HepG2 (cell line): Measurements from ENCODE around the gene LEUTX. TPM values are rescaled to one million over a fixed set of nuclear protein-coding genes. Genes with fewer than 3 reads are reported as not detected.

Experiments
- CENPX ChIP-seq: sonication (generic); formaldehyde crosslinking; IDR thresholded peaks from 2 replicates; pipeline ENCODE4 v1.9.0; 2021; ENCODE audit warnings: mild to moderate bottlenecking, missing genetic modification reagents, moderate library complexity
- DMAP1 ChIP-seq: IDR thresholded peaks from 2 replicates; pipeline ENCODE4 v1.6.1; 2016
- MBD4 ChIP-seq: IDR thresholded peaks from 2 replicates; pipeline ENCODE4 v1.6.1; 2012; ENCODE audit warnings: low read length, inconsistent platforms, borderline replicate concordance
- MED13 ChIP-seq: sonication (generic); formaldehyde crosslinking; IDR thresholded peaks from 2 replicates; pipeline ENCODE4 v1.5.0; 2020; ENCODE audit warnings: missing genetic modification reagents
- POLR2G ChIP-seq: fragments of 200-400 bp; formaldehyde crosslinking; IDR thresholded peaks from 2 replicates; pipeline ENCODE4 v1.6.1; 2018; ENCODE audit warnings: mild to moderate bottlenecking, low read depth, low read length, moderate library complexity
- RFXANK ChIP-seq: IDR thresholded peaks from 2 replicates; pipeline ENCODE4 v1.6.1; 2016
- SMC3 ChIP-seq: IDR thresholded peaks from 2 replicates; pipeline ENCODE4 v1.6.1; 2011; ENCODE audit warnings: low read length, improper control_type of control experiment
- SP2 ChIP-seq: sonication (generic); formaldehyde crosslinking; IDR thresholded peaks from 2 replicates; pipeline ENCODE4 v1.5.1; 2020; ENCODE audit warnings: mild to moderate bottlenecking, missing genetic modification reagents
- ZNF143 ChIP-seq: sonication (generic); formaldehyde crosslinking; IDR thresholded peaks from 2 replicates; pipeline ENCODE4 v1.4.0; 2020; ENCODE audit warnings: missing genetic modification reagents
- ZNF567 ChIP-seq: sonication (generic); formaldehyde crosslinking; IDR thresholded peaks from 2 replicates; pipeline ENCODE4 v1.8.1; 2023; ENCODE audit warnings: mild to moderate bottlenecking, missing genetic modification reagents, borderline replicate concordance
- ZNF577 ChIP-seq: sonication (generic); formaldehyde crosslinking; IDR thresholded peaks from 2 replicates; pipeline ENCODE4 v1.4.0; 2020; ENCODE audit warnings: mild to moderate bottlenecking, low read depth, missing genetic modification reagents, borderline replicate concordance
- ZNF674 ChIP-seq: sonication (generic); formaldehyde crosslinking; IDR thresholded peaks from 2 replicates; pipeline ENCODE4 v1.5.0; 2020; ENCODE audit warnings: low read depth, mild to moderate bottlenecking, missing genetic modification reagents
- ZNF879 ChIP-seq: sonication (generic); formaldehyde crosslinking; IDR thresholded peaks from 2 replicates; pipeline ENCODE4 v1.8.1; 2023; ENCODE audit warnings: missing genetic modification reagents
- ZSCAN12 ChIP-seq: sonication (generic); formaldehyde crosslinking; IDR thresholded peaks from 2 replicates; pipeline ENCODE4 v1.9.0; 2021; ENCODE audit warnings: mild to moderate bottlenecking, missing genetic modification reagents
- ZSCAN22 ChIP-seq: sonication (generic); formaldehyde crosslinking; IDR thresholded peaks from 2 replicates; pipeline ENCODE4 v1.4.0; 2020; ENCODE audit warnings: mild to moderate bottlenecking, missing genetic modification reagents
- polyA plus RNA-seq, 8 experiments: library from polyadenylated mRNA; depleted of rRNA in 3 of 8; stranded (reverse) in 7 of 8; unstranded in 1 of 8; fragments of >200 nt; fragmentation: Illumina TruSeq in 4 of 8; extraction: Trizol in 4 of 8; gene quantifications; 2 replicates each; pipeline versions ENCODE4 v1.2.1 to v1.2.3, GENCODE V29; 2011 to 2016; ENCODE audit warnings: low read depth in 4 of 8, missing spikeins in 1 of 8, mixed read lengths in 1 of 8; ENCODE audit not compliant: insufficient read depth in 1 of 8
- total RNA-seq, 5 experiments: library from RNA; depleted of rRNA; stranded (reverse); fragments of >200 nt; fragmentation: Illumina TruSeq; extraction: Trizol; gene quantifications; 2 replicates each; pipeline ENCODE4 v1.2.3, GENCODE V29; 2016; ENCODE audit warnings: low read depth in 1 of 5
- TF ChIP-seq, protein P1 (sequence below): sonication (generic); formaldehyde crosslinking; IDR thresholded peaks from 2 replicates; pipeline ENCODE4 v1.9.0; 2022; ENCODE audit warnings: missing genetic modification reagents, mild to moderate bottlenecking, borderline replicate concordance
- TF ChIP-seq, protein P2 (sequence below): sonication (generic); formaldehyde crosslinking; IDR thresholded peaks from 2 replicates; pipeline ENCODE4 v1.8.0; 2022; ENCODE audit warnings: mild to moderate bottlenecking, missing genetic modification reagents, borderline replicate concordance
- TF ChIP-seq, protein P3 (sequence below): sonication (generic); formaldehyde crosslinking; IDR thresholded peaks from 2 replicates; pipeline ENCODE4 v1.8.1; 2023; ENCODE audit warnings: mild to moderate bottlenecking, missing genetic modification reagents, borderline replicate concordance
- TF ChIP-seq, protein P4 (sequence below): sonication (generic); formaldehyde crosslinking; IDR thresholded peaks from 2 replicates; pipeline ENCODE4 v1.5.1; 2020; ENCODE audit warnings: mild to moderate bottlenecking, missing genetic modification reagents, moderate library complexity
- TF ChIP-seq, protein P5 (sequence below): sonication (generic); formaldehyde crosslinking; conservative IDR thresholded peaks from 2 replicates; pipeline ENCODE4 v1.4.0; 2020; ENCODE audit warnings: missing genetic modification reagents

The LEUTX gene
- total and polyA plus RNA-seq, 2 of the 13 experiments (the other 11 are each of a cell fraction or from before 2014, with no cell fraction given), result not detected

DNA sequence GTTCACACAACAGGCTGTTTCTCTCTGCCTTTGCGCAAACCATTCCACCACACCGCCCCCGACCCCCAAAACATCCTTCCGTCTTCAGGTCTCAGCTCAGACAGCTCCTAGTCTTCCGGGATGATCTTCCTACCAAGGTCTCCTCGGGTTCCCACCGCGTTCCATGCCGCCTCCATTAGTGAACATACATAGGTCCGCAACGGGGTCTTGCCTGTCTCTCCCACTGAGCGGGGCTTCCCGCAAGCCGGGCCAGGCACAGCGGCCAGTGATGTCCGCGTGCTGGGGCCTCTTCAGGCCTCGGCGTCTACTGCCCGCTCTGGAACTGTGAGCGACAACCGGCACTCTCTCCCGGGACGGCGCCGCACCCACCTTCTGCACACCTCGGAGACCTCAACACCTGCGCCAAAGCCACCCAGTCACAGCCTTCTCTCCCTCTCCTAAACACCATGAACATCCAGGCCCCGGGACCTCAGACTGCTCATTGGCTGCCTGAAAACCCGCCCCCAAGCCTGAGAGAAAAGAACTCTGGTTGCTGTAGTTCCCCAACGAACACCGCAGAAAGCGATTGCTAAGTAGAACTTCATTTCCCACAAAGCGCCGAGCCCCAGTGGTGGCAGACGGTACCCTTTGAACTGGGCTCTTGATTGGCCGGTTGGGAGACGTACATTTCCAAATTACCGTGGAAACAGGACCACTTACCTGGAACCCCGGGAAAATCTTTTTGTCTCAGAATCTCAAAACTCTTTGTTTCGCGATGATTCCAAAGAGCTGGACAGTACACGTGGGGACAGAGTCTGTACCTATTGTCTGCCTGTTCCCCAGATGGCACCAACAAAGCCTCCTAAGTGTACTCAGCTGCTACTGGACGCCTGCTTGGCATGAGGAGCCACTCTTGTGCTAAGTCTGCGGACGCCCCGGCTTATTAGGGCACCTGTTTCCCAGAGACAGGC is 45.8 kb downstream of the LEUTX start (continued):
- TF ChIP-seq ZNF143 (CRISPR knock-in tag), result peak; percentile 89
- TF ChIP-seq ZNF879 (CRISPR knock-in tag), result no peak
- no peak for TF ChIP-seq RFXANK (CRISPR knock-in tag)
- no peak for TF ChIP-seq MED13
- no peak for TF ChIP-seq DMAP1 (CRISPR knock-in tag)
- TF ChIP-seq, protein P1, sequence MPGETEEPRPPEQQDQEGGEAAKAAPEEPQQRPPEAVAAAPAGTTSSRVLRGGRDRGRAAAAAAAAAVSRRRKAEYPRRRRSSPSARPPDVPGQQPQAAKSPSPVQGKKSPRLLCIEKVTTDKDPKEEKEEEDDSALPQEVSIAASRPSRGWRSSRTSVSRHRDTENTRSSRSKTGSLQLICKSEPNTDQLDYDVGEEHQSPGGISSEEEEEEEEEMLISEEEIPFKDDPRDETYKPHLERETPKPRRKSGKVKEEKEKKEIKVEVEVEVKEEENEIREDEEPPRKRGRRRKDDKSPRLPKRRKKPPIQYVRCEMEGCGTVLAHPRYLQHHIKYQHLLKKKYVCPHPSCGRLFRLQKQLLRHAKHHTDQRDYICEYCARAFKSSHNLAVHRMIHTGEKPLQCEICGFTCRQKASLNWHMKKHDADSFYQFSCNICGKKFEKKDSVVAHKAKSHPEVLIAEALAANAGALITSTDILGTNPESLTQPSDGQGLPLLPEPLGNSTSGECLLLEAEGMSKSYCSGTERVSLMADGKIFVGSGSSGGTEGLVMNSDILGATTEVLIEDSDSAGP (CRISPR knock-in tag), result peak; percentile 17; the same call in 1 of the 2 replicates
- no peak for TF ChIP-seq ZNF674
- TF ChIP-seq CENPX, result no peak
- TF ChIP-seq, protein P2, sequence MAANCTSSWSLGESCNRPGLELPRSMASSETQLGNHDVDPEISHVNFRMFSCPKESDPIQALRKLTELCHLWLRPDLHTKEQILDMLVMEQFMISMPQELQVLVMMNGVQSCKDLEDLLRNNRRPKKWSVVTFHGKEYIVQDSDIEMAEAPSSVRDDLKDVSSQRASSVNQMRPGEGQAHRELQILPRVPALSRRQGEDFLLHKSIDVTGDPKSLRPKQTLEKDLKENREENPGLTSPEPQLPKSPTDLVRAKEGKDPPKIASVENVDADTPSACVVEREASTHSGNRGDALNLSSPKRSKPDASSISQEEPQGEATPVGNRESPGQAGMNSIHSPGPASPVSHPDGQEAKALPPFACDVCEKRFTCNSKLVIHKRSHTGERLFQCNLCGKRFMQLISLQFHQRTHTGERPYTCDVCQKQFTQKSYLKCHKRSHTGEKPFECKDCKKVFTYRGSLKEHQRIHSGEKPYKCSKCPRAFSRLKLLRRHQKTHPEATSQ (CRISPR knock-in tag), result no peak
- TF ChIP-seq ZNF567 (CRISPR knock-in tag), result no peak
- no peak for TF ChIP-seq MBD4
- TF ChIP-seq, protein P3, sequence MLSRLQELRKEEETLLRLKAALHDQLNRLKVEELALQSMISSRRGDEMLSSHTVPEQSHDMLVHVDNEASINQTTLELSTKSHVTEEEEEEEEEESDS (CRISPR knock-in tag), result no peak
- no peak for TF ChIP-seq ZSCAN22 (CRISPR knock-in tag)
- TF ChIP-seq POLR2G, result peak; percentile 64
- no peak for TF ChIP-seq ZNF577 (CRISPR knock-in tag)
- peak; percentile 43; the same call in 1 of the 2 replicates for TF ChIP-seq SP2 (CRISPR knock-in tag)
- no peak for TF ChIP-seq SMC3
- TF ChIP-seq, protein P4, sequence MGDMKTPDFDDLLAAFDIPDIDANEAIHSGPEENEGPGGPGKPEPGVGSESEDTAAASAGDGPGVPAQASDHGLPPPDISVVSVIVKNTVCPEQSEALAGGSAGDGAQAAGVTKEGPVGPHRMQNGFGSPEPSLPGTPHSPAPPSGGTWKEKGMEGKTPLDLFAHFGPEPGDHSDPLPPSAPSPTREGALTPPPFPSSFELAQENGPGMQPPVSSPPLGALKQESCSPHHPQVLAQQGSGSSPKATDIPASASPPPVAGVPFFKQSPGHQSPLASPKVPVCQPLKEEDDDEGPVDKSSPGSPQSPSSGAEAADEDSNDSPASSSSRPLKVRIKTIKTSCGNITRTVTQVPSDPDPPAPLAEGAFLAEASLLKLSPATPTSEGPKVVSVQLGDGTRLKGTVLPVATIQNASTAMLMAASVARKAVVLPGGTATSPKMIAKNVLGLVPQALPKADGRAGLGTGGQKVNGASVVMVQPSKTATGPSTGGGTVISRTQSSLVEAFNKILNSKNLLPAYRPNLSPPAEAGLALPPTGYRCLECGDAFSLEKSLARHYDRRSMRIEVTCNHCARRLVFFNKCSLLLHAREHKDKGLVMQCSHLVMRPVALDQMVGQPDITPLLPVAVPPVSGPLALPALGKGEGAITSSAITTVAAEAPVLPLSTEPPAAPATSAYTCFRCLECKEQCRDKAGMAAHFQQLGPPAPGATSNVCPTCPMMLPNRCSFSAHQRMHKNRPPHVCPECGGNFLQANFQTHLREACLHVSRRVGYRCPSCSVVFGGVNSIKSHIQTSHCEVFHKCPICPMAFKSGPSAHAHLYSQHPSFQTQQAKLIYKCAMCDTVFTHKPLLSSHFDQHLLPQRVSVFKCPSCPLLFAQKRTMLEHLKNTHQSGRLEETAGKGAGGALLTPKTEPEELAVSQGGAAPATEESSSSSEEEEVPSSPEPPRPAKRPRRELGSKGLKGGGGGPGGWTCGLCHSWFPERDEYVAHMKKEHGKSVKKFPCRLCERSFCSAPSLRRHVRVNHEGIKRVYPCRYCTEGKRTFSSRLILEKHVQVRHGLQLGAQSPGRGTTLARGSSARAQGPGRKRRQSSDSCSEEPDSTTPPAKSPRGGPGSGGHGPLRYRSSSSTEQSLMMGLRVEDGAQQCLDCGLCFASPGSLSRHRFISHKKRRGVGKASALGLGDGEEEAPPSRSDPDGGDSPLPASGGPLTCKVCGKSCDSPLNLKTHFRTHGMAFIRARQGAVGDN (CRISPR knock-in tag), result peak; percentile 64
- no peak for TF ChIP-seq ZSCAN12 (CRISPR knock-in tag)
- TF ChIP-seq, protein P5, sequence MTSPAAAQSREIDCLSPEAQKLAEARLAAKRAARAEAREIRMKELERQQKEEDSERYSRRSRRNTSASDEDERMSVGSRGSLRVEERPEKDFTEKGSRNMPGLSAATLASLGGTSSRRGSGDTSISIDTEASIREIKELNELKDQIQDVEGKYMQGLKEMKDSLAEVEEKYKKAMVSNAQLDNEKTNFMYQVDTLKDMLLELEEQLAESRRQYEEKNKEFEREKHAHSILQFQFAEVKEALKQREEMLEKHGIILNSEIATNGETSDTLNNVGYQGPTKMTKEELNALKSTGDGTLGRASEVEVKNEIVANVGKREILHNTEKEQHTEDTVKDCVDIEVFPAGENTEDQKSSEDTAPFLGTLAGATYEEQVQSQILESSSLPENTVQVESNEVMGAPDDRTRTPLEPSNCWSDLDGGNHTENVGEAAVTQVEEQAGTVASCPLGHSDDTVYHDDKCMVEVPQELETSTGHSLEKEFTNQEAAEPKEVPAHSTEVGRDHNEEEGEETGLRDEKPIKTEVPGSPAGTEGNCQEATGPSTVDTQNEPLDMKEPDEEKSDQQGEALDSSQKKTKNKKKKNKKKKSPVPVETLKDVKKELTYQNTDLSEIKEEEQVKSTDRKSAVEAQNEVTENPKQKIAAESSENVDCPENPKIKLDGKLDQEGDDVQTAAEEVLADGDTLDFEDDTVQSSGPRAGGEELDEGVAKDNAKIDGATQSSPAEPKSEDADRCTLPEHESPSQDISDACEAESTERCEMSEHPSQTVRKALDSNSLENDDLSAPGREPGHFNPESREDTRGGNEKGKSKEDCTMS, result no peak
